Endothelial cell (in vitro differentiated cells): ENCODE data around the gene CTDP1. TPM values are rescaled to one million over a fixed set of nuclear protein-coding genes. Genes with fewer than 3 reads are reported as not detected.
A peak's percentile ranks its signal among the peaks of the same experiment; 100 is the strongest.

Experiments
- DNase-seq: peaks from one replicate; pipeline ENCODE4 v3.0.0; 2021; ENCODE audit warnings: low spot score
- H3K27ac Mint-ChIP-seq: one replicate; pipeline ENCODE4 v1.8.0; 2021; ENCODE audit warnings: mixed read lengths, inconsistent platforms; ENCODE audit not compliant: unreplicated experiment
- H3K27me3 Mint-ChIP-seq: one replicate; pipeline ENCODE4 v1.8.0; 2021; ENCODE audit warnings: mild to moderate bottlenecking, moderate library complexity, mixed read lengths, inconsistent platforms; ENCODE audit not compliant: unreplicated experiment
- H3K36me3 Mint-ChIP-seq: one replicate; pipeline ENCODE4 v1.8.0; 2021; ENCODE audit warnings: mild to moderate bottlenecking, low read depth, mixed read lengths, inconsistent platforms; ENCODE audit not compliant: unreplicated experiment
- H3K4me1 Mint-ChIP-seq: one replicate; pipeline ENCODE4 v1.8.0; 2021; ENCODE audit warnings: mild to moderate bottlenecking, mixed read lengths, inconsistent platforms; ENCODE audit not compliant: unreplicated experiment
- H3K4me3 Mint-ChIP-seq: one replicate; pipeline ENCODE4 v1.8.0; 2021; ENCODE audit warnings: mild to moderate bottlenecking, mixed read lengths, inconsistent platforms; ENCODE audit not compliant: unreplicated experiment
- H3K9me3 Mint-ChIP-seq: one replicate; pipeline ENCODE4 v1.8.0; 2021; ENCODE audit warnings: mixed read lengths, inconsistent platforms; ENCODE audit not compliant: unreplicated experiment
- CTCF ChIP-seq: fragments of 200-600 bp; sonication (generic); IDR thresholded peaks from one replicate; pipeline ENCODE4 v1.5.0; 2021; ENCODE audit warnings: antibody characterized with exemption; ENCODE audit not compliant: unreplicated experiment
- total RNA-seq: library from RNA; stranded (reverse); fragmentation: NEBNext Ultra II Directional; extraction: Animal tissue kit (Norgen Biotek cat#: 25700); gene quantifications from one replicate; pipeline ENCODE4 v1.2.1, GENCODE V29; 2021; ENCODE audit not compliant: unreplicated experiment

The CTDP1 gene
- total RNA-seq, 1 donor from 2014 or later = 34.2 TPM

- Mint-ChIP-seq H3K36me3 (peaks cover 3% of the 10 kb centered on the region), H3K27ac (peak overlapping the region; percentile 30), H3K27me3 (peaks cover 18% of the 10 kb centered on the region), H3K9me3 (no peaks in the 10 kb centered on the region), H3K4me1 (peaks cover 13% of the 10 kb centered on the region), H3K4me3 (no peak overlapping the region)
- no peak for TF ChIP-seq CTCF
- DNase-seq = no peak
These were observed 109.7 kb downstream of the CTDP1 start for GRCh38 chr18:79789091-79789891.

- Mint-ChIP-seq H3K9me3 (no peaks in the 10 kb centered on the region), H3K27ac (no peak overlapping the region), H3K27me3 (peaks cover 17% of the 10 kb centered on the region), H3K4me1 (peaks cover 13% of the 10 kb centered on the region), H3K36me3 (peaks cover 3% of the 10 kb centered on the region), H3K4me3 (no peak overlapping the region)
- no peak for TF ChIP-seq CTCF
- no peak for DNase-seq
These were observed 110.6 kb downstream of the CTDP1 start for GRCh38 chr18:79789901-79790890.

GRCh38 chr18:79790996-79791972 is 111.7 kb downstream of the CTDP1 start:
- no peak overlapping the region for H3K27ac Mint-ChIP-seq
- H3K9me3 Mint-ChIP-seq = no peaks in the 10 kb centered on the region

More at GRCh38 chr18:79790996-79791972, 111.7 kb downstream of the CTDP1 start:
- Mint-ChIP-seq H3K27me3 (peaks cover 18% of the 10 kb centered on the region), H3K4me1 (peaks cover 13% of the 10 kb centered on the region), H3K36me3 (peaks cover 5% of the 10 kb centered on the region), H3K4me3 (peak overlapping the region; percentile 37)
- TF ChIP-seq CTCF = no peak
- no peak for DNase-seq
